Thyroid gland (tissue), 4 donors: Measurements from ENCODE around the gene MAST4. TPM values are rescaled to one million over a fixed set of nuclear protein-coding genes. Genes with fewer than 3 reads are reported as not detected.
"Not testable (repeated sequence)": the region's sequence is repeated elsewhere in the genome, so short reads cannot be mapped to it uniquely, and the experiment has no call there.

Source experiments
- DNase-seq, 2 donors: peaks; one replicate each; pipeline ENCODE4 v3.0.0-alpha.2; 2019
- H3K27ac ChIP-seq, 3 donors: fragments of 200-600 bp; sonication (generic); 1 replicate in 2 of 3; 2 replicates in 1 of 3; pipeline ENCODE4 v1.5.1; 2016 to 2019; ENCODE audit warnings: mild to moderate bottlenecking in 1 of 3, moderate library complexity in 1 of 3
- H3K27me3 ChIP-seq: fragments of 200-600 bp; sonication (generic); one replicate; pipeline ENCODE4 v1.5.1; 2019
- H3K36me3 ChIP-seq, 2 donors: fragments of 200-600 bp; sonication (generic); one replicate each; pipeline ENCODE4 v1.5.1; 2016 to 2019
- H3K4me1 ChIP-seq, 2 donors: fragments of 200-600 bp; sonication (generic); one replicate each; pipeline ENCODE4 v1.5.1; 2017 to 2019
- H3K4me3 ChIP-seq, 3 donors: fragments of 200-600 bp; sonication (generic); replicated peaks in 1 of 3; 1 replicate in 2 of 3; 2 replicates in 1 of 3; pipeline ENCODE4 v1.5.1; 2016; ENCODE audit warnings: mild to moderate bottlenecking in 1 of 3
- H3K9me3 ChIP-seq: fragments of 200-600 bp; sonication (generic); one replicate; pipeline ENCODE4 v1.5.1; 2017
- POLR2A ChIP-seq, 2 donors: fragments of 450-650 bp; IDR thresholded peaks; one replicate each; pipeline ENCODE4 v1.6.1; 2017; ENCODE audit warnings: antibody characterized with exemption in 2 of 2, mild to moderate bottlenecking in 2 of 2, moderate library complexity in 1 of 2
- WGBS, 2 donors: methylation state at CpG; one replicate each; pipeline ENCODE4 v1.1.5; 2017; 5-methylcytosine and 5-hydroxymethylcytosine counted together
- intact Hi-C: fragments of 100-400 bp; cut with DNase I; formaldehyde crosslinking; loops from one replicate; pipeline ENCODE4 v1.15.1; 2023
- total RNA-seq, 4 donors: library from RNA; depleted of rRNA; stranded (reverse); fragments of >200 nt; gene quantifications; one replicate each; pipeline ENCODE4 v1.2.3, GENCODE V29; 2016
- TF ChIP-seq, protein P1 (sequence below), 6 experiments: fragments of 200-600 bp in 3 of 6; fragments of 450-650 bp in 3 of 6; sonication (generic) in 3 of 6; IDR thresholded peaks; one replicate each; pipeline ENCODE4 v1.5.1; 2016 to 2019; ENCODE audit warnings: antibody characterized with exemption in 6 of 6, mild to moderate bottlenecking in 2 of 6, inconsistent platforms in 1 of 6, moderate library complexity in 1 of 6

Gene MAST4
- total RNA-seq, 4 donors from 2014 or later: 20.2 to 38.3 (median 24.4) TPM

DNA sequence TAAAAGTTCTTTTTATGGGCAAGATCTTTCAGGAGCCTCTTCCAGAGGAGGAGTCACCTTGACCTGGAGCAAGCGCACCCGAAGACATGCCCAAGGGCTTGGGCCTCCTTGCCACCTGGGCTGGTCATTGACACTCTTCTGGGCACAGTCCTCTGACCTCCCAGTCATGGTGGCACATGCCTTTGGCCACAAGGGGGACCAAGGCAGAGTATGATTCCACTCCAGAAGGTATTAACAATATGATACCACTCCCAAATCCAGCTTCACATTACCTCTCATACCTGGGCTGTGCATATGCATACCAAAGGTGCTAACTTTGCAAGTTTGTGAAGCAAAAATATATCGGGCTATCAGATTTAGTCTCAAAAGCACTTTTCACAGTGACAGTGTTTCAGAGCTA is 84.6 kb downstream of the MAST4 start:
- 95 to 98% methylated on average over 3 of the region's 3 CpGs for WGBS, 2 donors
- intact Hi-C loops: no loop called here

DNA sequence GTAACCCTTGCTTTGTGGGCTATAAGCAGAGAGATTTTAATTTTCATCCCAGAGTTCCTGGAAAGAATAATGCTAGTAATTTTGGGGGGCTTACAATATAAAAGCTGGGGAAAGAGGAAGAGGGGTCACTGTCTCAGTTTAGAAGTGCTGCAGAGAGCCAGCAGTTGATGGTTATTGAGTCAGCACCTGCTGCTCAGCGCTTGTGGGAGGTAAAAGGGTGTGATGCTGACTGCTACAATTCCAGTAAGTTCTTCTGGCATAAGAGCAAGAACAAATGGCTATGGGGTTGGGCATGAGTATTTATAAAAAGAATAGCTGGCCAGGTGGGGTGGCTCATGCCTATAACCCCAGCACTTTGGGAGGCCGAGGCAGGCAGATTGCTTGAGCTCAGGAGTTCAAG is 88.5 kb downstream of the MAST4 start:
- no peak overlapping the region for H3K4me3 ChIP-seq
- no peaks in the 10 kb centered on the region for H3K36me3 ChIP-seq
- H3K27me3 ChIP-seq: no peaks in the 10 kb centered on the region
- no peaks in the 10 kb centered on the region for H3K9me3 ChIP-seq
- intact Hi-C loops: no loop called here
- TF ChIP-seq, protein P1, sequence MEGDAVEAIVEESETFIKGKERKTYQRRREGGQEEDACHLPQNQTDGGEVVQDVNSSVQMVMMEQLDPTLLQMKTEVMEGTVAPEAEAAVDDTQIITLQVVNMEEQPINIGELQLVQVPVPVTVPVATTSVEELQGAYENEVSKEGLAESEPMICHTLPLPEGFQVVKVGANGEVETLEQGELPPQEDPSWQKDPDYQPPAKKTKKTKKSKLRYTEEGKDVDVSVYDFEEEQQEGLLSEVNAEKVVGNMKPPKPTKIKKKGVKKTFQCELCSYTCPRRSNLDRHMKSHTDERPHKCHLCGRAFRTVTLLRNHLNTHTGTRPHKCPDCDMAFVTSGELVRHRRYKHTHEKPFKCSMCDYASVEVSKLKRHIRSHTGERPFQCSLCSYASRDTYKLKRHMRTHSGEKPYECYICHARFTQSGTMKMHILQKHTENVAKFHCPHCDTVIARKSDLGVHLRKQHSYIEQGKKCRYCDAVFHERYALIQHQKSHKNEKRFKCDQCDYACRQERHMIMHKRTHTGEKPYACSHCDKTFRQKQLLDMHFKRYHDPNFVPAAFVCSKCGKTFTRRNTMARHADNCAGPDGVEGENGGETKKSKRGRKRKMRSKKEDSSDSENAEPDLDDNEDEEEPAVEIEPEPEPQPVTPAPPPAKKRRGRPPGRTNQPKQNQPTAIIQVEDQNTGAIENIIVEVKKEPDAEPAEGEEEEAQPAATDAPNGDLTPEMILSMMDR (IDR thresholded peaks at IDR 0.05): no peak
- no peak for TF ChIP-seq POLR2A (IDR thresholded peaks at IDR 0.05)
- no peaks in the 10 kb centered on the region for H3K4me1 ChIP-seq
- DNase-seq: no peak
- WGBS, 2 donors: 93 to 96% methylated on average over 2 of the region's 2 CpGs
- H3K27ac ChIP-seq: no peak overlapping the region

More for the DNA sequence above, 84.6 kb downstream of the MAST4 start:
- H3K9me3 ChIP-seq: no peaks in the 10 kb centered on the region
- no peak for TF ChIP-seq POLR2A (IDR thresholded peaks at IDR 0.05)
- TF ChIP-seq, protein P1 (IDR thresholded peaks at IDR 0.05): no peak
- H3K36me3 ChIP-seq: no peaks in the 10 kb centered on the region
- no peak for DNase-seq
- no peak overlapping the region for H3K4me3 ChIP-seq
- H3K4me1 ChIP-seq: no peaks in the 10 kb centered on the region
- no peak overlapping the region for H3K27ac ChIP-seq
- H3K27me3 ChIP-seq: no peaks in the 10 kb centered on the region

DNA sequence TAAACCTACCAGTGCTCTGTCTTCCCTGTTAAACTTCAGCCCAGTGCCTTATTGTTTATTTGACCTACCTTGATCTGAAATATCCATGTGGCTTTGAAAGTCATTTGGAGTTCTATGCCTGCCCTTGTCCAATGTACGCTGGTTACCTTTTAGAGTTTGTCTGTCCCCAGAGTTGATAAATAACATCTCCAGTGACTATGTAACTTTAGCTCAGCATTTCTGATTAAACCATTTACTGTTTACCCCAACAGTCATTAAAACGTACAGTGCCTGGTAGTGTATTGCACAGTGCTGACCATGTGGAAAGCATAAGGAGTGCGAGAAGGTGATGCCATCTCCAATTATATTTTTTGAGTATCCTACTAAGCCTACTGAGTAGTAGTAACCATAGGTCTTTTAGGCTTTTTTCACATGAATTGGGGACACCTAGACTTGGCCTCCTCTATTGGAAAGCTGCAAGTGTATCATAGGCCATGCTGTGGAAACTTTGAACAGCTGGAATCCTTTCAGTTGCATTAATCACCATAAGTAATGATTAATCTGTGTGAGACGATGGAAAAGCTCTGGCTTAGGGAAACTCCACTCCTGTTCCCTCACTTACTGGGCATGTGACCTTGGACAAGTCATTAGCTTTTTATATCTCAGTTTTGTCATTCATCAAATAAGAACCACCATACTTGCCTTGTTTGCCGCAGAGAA is 93.5 kb downstream of the MAST4 start:
- no peak for DNase-seq
- H3K4me3 ChIP-seq: no peak overlapping the region
- no peaks in the 10 kb centered on the region for H3K9me3 ChIP-seq
- H3K27ac ChIP-seq: no peak overlapping the region
- no peaks in the 10 kb centered on the region for H3K36me3 ChIP-seq
- WGBS, 2 donors: 89 to 94% methylated on average over 5 of the region's 5 CpGs
- intact Hi-C loops: no loop called here
- no peak for TF ChIP-seq POLR2A (IDR thresholded peaks at IDR 0.05)
- TF ChIP-seq, protein P1 (IDR thresholded peaks at IDR 0.05): no peak
- no peaks in the 10 kb centered on the region for H3K27me3 ChIP-seq
- H3K4me1 ChIP-seq: no peaks in the 10 kb centered on the region

DNA sequence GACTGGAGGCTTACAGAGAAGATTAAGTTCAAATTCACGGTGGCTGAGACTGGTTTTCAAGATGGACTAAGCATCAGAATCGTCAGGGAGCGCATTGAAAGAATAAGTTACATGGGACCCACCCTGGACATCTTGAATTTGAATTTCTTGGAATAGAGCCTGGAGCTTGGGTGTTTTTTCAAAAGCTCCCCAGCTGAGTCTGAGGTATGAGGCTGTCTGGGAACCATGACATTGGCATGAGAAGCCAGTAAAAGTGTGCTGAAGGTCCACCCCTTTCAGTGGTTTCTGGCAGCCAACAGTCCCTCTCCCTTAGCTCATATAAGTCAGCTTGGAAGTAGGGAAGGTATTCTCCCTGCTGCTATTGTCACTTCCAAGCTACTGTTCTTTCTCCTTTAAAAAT is 97.8 kb downstream of the MAST4 start:
- TF ChIP-seq, protein P1 (IDR thresholded peaks at IDR 0.05): no peak
- no peak for TF ChIP-seq POLR2A (IDR thresholded peaks at IDR 0.05)
- Histone ChIP-seq H3K9me3 (no peaks in the 10 kb centered on the region), H3K4me1 (no peaks in the 10 kb centered on the region), H3K27ac (no peak overlapping the region), H3K36me3 (no peaks in the 10 kb centered on the region), H3K27me3 (no peaks in the 10 kb centered on the region), H3K4me3 (no peak overlapping the region)
- DNase-seq: peak; percentile 10 to 17
- intact Hi-C loops: no loop called here
- WGBS, 2 donors: 74 to 75% methylated on average over 3 of the region's 3 CpGs

DNA sequence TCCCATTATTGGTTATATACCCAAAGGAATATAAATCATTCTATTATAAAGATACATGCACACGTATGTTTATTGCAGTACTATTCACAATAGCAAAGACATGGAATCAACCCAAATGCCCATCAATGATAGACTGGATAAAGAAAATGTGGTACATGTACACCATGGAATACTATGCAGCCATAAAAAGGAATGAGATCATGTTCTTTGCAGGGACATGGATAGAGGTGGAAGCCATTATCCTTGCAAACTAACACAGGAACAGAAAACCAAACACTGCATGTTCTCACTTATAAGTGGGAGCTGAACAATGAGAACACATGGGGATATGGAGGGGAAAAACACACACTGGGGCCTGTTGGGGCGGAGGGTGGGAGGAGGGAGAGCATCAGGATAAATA is 99.6 kb downstream of the MAST4 start:
- H3K4me1 ChIP-seq, H3K36me3 ChIP-seq, H3K9me3 ChIP-seq, intact Hi-C loops, H3K4me3 ChIP-seq, H3K27ac ChIP-seq, DNase-seq, H3K27me3 ChIP-seq: not testable (repeated sequence)
- WGBS, 2 donors: 89 to 94% methylated on average over 2 of the region's 2 CpGs
